Measurements from ENCODE around the gene GUCY1A1.
"Not testable (repeated sequence)": the region's sequence is repeated elsewhere in the genome, so short reads cannot be mapped to it uniquely, and the experiment has no call there.

Gene GUCY1A1, protein sequence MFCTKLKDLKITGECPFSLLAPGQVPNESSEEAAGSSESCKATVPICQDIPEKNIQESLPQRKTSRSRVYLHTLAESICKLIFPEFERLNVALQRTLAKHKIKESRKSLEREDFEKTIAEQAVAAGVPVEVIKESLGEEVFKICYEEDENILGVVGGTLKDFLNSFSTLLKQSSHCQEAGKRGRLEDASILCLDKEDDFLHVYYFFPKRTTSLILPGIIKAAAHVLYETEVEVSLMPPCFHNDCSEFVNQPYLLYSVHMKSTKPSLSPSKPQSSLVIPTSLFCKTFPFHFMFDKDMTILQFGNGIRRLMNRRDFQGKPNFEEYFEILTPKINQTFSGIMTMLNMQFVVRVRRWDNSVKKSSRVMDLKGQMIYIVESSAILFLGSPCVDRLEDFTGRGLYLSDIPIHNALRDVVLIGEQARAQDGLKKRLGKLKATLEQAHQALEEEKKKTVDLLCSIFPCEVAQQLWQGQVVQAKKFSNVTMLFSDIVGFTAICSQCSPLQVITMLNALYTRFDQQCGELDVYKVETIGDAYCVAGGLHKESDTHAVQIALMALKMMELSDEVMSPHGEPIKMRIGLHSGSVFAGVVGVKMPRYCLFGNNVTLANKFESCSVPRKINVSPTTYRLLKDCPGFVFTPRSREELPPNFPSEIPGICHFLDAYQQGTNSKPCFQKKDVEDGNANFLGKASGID

GRCh38 chr4:155666344-155667221 lies at the start of gene GUCY1A1:
GUCY1A1 (plus strand) TSS chr4:155666848; CDS start chr4:155696868, 30,020 bp downstream.
- DNase-seq, result no peak

- DNase-seq, result no peak
Observed at GRCh38 chr4:155617296-155617695, 49.4 kb upstream of the GUCY1A1 start.

DNA sequence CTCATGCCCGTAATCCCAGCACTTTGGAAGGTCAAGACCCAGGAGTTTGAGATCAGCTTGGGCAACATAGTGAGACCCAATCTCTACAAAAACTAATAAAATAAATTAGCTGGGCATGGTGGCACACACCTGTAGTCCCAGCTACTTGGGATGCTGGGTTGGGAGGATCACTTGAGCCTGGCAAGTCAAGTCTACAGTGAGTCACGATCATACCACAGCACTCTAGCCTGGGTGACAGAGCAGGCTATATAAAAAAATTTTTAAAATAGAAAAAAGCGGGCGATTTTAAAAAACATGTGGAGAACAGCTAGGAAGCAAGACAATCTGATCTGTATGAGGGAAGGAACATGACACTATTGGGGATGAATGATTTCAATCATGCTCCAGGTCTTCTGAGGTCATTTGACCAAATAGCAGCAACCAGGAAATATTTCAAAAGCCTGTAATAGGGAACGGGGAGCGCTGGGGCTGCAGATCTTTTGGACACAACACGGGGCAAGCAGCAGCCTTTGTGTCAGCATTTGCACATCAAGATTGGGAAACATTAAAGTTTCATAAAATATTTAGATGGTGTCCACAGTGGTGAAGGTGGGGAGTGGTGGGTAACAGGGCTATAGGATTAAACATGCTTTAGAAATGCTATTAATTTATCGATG lies 48.3 kb upstream of the GUCY1A1 start:
- no peak for DNase-seq

GRCh38 chr4:155620637-155621036 lies 46.0 kb upstream of the GUCY1A1 start:
- no peak for DNase-seq

- no peak for DNase-seq
Observed at GRCh38 chr4:155624478-155624877, 42.2 kb upstream of the GUCY1A1 start.

- no peak for DNase-seq
Observed at GRCh38 chr4:155626561-155626960, 40.1 kb upstream of the GUCY1A1 start.

- no peak for DNase-seq
Observed at GRCh38 chr4:155629183-155629825, 37.3 kb upstream of the GUCY1A1 start.

DNA sequence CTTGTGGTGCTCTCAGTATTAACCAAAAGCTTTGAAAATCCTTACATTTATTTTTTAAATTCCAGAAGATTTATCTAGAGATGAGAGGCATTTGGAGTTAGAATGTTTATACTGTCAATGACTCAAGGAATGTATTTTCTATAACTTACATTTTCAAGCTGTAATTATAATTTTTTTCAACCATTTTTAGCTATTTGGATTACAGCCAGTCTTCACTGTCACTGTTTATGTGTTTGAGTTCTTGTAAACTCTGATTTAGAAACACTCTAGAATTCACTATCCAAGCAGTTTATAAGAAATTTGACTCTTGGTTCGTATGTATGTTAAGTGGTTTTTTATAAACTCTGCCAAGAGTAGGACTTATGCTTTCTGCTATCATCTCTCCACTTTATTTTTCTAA lies 36.7 kb upstream of the GUCY1A1 start:
- DNase-seq, result no peak

DNA sequence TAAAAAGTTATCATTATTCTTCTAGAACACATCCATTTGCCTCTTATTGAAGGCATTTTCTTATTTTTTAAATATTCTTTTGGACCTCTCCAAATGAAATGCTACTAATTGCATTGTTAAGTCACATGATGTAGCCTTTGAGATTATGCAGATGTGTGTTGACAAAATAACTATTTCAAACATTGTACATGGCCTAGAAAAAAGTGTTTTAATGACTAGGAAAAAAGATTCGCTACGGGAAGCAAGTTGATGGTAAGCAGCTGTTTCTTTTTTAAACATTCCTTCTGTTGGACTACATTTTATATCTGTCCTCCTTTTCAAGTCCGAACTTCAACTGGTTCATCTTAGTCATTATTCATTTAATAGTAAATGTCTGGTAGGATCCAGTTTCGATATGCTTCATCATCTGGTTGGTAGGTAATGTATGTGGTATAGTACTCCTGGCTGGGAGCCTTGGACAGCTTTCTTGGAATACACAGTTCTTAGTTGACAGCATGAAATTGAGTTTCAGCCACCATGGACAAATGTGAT lies 34.3 kb upstream of the GUCY1A1 start:
- DNase-seq, result no peak

DNA sequence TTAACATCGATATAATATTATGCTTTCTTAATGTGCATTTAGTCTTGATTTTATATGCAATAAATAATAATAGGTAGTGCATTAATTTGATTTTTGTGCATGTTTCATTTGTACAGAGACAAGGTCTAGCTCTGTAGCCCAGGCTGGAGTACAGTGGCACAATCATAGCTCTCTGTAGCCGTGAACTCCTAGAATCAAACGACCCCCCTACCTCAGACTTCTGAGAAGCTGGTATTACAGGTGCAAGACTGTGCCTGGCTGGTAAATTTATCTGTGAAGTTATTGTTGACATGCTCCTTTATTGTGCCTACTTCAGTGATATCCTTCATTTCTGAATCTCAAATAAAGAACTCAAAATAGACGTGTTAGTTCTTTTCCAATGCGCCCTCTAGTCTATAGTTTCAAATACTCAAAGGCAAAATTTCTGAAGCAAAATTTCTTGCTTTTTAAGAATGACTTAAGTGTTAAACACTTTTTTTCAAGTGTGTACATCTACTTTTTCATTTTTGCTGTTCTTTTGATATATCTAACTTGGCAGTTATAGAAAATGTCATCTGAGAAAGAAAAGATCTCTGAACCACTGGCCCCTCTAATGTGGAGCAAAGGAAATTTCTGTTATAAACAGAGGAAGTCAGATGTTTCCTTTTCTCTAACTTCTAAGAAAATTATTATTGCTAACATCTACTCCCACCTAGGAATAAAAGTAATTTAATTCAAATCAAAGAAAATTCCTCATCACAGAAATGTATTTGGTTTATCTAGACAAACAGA lies 28.3 kb upstream of the GUCY1A1 start:
- no peak for DNase-seq

- no peak for DNase-seq
Observed at GRCh38 chr4:155639704-155640523, 26.7 kb upstream of the GUCY1A1 start.

DNA sequence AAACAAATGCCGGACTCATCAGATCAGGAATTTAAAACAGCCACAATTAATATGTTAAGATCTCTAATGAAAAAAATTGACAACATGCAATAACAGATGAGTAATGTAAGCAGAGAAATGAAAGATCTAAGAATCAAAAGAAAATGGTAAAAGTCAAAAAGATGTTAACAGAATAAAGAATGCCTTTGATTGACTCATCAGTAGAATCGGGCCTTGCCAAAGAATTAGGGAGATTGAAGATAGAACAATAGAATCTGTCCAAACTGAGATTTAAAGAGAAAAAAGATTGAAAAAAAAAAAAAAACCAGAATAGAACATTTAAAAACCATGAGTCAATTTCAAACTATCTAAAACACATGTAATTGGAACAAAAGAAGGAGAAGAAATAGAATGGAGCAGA lies 25.9 kb upstream of the GUCY1A1 start:
- DNase-seq, result no peak

DNA sequence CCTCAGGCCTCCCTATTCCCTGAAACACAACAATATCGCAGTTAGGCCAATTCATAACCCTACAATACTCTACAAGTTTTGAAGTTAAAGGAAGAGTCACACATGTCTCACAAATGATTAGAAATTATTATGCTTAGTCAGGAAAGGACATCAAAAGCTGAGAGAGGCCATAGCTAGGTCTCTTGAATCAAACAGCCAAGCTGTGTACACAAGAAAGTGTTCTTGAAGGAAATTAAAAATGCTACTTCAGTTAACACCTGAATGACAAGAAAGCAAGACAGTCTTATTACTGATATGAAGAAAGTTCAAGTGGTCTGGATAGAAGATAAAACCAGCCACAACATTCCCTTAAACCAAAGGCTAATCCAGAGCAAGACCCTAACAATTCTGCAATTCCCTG lies 23.6 kb upstream of the GUCY1A1 start:
- no peak for DNase-seq

DNA sequence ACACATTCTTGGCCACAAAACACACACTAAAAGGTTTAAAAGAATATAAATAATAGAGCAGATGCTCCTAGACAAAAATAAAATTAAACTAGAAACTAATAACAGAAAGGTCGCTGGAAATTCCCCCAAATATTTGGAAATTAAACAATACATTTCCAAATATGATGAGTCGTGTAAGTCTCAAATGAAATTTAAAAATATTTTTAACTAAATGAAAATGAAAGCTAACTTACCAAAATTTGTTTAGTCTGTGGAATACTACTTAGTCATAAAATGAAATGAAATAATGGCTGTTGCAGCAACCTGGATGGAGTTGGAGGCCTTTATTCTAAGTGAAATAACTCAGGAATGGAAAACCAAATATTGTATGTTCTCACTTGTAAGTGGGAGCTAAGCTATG lies 20.6 kb upstream of the GUCY1A1 start:
- DNase-seq, result no peak

GRCh38 chr4:155650785-155651184 lies 15.9 kb upstream of the GUCY1A1 start:
- not testable (repeated sequence) for DNase-seq

DNA sequence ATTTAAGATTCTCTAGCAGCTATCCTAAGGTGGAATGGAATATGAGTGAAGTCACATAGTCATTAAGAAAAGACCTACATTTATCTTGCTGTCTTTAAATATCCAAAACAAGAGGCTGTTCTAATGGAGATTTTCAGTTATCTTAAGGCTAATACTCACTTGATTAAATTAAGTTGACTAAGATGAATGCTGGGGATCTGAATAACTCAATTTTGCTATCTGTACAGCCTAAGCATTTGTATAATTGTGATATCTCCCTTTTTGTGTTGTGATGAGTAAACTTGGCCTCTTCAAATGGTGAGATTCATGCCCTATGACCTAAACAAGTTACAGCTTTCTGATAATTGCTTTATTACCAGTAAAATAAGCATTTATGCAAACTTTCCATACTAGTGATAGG lies 13.6 kb upstream of the GUCY1A1 start:
- DNase-seq, result no peak

DNA sequence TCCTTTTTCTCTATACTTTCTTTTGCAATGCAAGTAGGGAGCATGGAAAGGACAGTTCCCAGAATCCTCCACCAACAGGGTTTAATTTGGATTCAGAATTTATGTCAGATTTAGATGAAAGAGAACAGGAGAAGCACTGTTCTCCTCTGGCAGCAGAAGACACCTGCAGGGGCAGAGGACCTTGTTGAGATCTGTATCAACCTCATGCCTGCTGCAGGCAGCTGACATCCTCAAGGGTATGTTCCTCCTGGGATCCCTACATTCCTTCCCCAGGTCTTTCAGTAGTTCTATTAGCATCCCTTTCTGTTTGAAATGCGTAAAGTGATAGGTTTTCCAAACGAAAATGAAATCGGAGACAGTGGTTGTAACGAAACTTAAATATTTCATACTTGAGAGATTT lies 10.6 kb upstream of the GUCY1A1 start:
- DNase-seq, result no peak

- no peak for DNase-seq
Observed at GRCh38 chr4:155657169-155657568, 9.5 kb upstream of the GUCY1A1 start.

DNA sequence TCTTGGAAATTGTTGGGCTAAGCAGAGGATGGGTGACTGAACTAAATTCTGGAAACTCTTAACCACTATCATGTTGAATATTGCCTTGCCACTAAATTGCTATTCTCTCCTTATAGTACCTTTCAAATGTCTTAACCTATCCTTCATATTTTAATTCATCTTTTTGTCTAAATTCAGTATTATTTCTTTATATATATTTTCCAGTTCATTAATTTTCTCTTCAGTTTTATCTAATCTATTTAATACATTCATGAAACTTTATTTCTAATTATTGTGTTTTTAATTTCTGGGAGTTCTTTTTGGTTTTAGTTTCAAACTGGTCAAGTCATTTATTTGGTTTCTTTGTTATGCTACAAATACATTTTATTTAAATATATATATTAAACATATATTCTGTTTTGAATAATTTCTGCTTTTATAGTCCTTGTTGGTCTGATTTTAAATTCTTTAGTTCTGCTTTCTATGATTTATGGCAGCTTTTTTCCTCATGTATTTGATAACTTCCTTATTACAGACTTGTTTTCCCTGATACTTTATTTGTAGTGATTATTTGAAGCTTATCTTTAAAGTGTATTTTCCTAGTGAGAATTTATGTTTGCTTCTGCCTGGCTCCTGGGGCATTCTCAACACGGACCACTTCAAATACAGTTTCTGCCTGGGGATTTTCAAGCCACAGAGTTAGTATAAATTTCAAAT lies 8.5 kb upstream of the GUCY1A1 start:
- no peak for DNase-seq

DNA sequence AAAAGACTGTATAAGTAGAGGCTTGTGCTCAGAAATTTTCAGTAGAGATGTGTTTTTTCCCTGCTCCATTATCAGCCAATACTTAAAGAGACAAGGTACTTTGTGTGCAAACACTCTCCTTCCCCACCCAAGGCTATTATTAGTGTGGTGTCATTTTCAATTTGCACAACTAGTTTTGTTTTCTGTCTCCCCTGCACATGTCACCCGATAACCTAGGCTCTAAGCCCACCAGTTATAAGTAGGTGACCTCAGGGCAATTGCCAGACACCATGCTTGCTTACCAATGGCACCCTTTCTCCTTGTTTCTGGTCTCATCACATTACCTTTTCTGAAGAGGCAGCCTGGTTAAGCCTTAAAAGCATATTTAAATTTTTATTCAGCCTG lies 8.0 kb upstream of the GUCY1A1 start:
- DNase-seq, result no peak
